Effector memory CD4-positive, alpha-beta T cell (primary cell): Measurements from ENCODE around the gene ISLR.

Experiments used
- DNase-seq, 3 donors: peaks; one replicate each; pipeline ENCODE4 v3.0.0-alpha.2; 2020
- H3K27ac ChIP-seq: 2 replicates; pipeline ENCODE4 v1.7.0; 2013; ENCODE audit warnings: mild to moderate bottlenecking, low read length, moderate library complexity; ENCODE audit not compliant: insufficient read depth, poor library complexity, severe bottlenecking
- H3K27me3 ChIP-seq: replicated peaks from 2 replicates; pipeline ENCODE4 v1.7.0; 2013; ENCODE audit warnings: mild to moderate bottlenecking, low read length; ENCODE audit not compliant: insufficient read depth, control insufficient read depth, poor library complexity, severe bottlenecking
- H3K36me3 ChIP-seq: 2 replicates; pipeline ENCODE4 v1.7.0; 2013; ENCODE audit warnings: mild to moderate bottlenecking, low read length, moderate library complexity; ENCODE audit not compliant: control insufficient read depth, insufficient read depth
- H3K4me1 ChIP-seq: 2 replicates; pipeline ENCODE4 v1.7.0; 2013; ENCODE audit warnings: low read length, mild to moderate bottlenecking; ENCODE audit not compliant: control insufficient read depth, insufficient read depth, poor library complexity, severe bottlenecking
- H3K4me3 ChIP-seq: 2 replicates; pipeline ENCODE4 v1.7.0; 2013; ENCODE audit warnings: low read length, low read depth, mild to moderate bottlenecking; ENCODE audit not compliant: insufficient read depth, poor library complexity, severe bottlenecking
- H3K9me3 ChIP-seq: 2 replicates; pipeline ENCODE4 v1.7.0; 2013; ENCODE audit warnings: mild to moderate bottlenecking, low read length, moderate library complexity; ENCODE audit not compliant: control insufficient read depth

Gene ISLR

DNA sequence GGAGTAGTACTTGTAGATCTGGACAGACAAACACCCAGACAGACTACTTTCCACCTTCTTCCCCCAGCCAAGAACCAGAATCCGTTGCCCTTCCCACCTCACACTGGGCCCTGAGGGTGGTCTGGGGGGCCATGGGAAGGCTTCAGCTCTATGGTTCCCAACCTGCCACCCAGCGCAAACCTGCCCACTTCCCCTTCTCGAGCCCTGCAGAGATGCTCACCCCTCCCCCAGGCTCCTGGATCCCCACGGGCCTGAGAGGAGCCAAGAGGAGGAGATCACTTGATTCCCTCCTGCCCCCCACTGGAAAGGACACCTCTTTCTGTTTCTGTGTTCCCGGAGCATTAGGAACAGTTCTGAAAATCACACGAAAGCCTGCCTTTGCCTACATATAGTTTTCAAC is 20.4 kb downstream of the ISLR start:
- H3K27me3 ChIP-seq, result no peaks in the 10 kb centered on the region
- H3K27ac ChIP-seq, result no peak overlapping the region
- H3K36me3 ChIP-seq, result no peaks in the 10 kb centered on the region
- no peak for DNase-seq
- no peaks in the 10 kb centered on the region for H3K4me1 ChIP-seq
- no peak overlapping the region for H3K4me3 ChIP-seq
- no peaks in the 10 kb centered on the region for H3K9me3 ChIP-seq

GRCh38 chr15:74194572-74195559 is 21.4 kb downstream of the ISLR start:
- no peaks in the 10 kb centered on the region for H3K9me3 ChIP-seq
- H3K36me3 ChIP-seq, result no peaks in the 10 kb centered on the region
- no peaks in the 10 kb centered on the region for H3K27me3 ChIP-seq
- H3K27ac ChIP-seq, result no peak overlapping the region
- DNase-seq, result no peak
- H3K4me3 ChIP-seq, result no peak overlapping the region
- H3K4me1 ChIP-seq, result no peaks in the 10 kb centered on the region

DNA sequence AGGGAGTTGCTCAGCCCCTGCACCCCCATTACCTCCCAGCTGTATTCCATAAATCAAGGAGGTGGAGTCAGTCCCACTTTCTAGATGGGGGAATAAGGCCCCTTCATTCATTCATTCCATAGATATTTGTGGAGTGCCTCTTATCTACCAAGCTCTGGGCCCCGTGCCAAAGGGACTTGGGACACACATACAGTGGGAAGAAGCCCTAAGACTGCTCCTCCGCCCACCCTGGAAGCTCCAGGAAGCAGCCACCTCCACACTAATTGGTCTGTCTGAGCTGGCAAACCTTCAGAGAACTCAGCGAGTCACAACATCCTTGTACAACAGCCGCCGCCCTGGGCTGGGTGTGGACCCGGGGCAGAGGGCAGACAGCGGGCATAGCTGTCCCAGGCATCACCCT is 22.7 kb downstream of the ISLR start:
- no peak overlapping the region for H3K27ac ChIP-seq
- no peak for DNase-seq
- H3K4me3 ChIP-seq, result no peak overlapping the region
- no peaks in the 10 kb centered on the region for H3K36me3 ChIP-seq
- H3K27me3 ChIP-seq, result no peaks in the 10 kb centered on the region
- H3K9me3 ChIP-seq, result no peaks in the 10 kb centered on the region
- H3K4me1 ChIP-seq, result no peaks in the 10 kb centered on the region

GRCh38 chr15:74197176-74197965 is 23.9 kb downstream of the ISLR start:
- DNase-seq, result no peak
- Histone ChIP-seq H3K4me1 (no peaks in the 10 kb centered on the region), H3K36me3 (no peaks in the 10 kb centered on the region), H3K4me3 (no peak overlapping the region), H3K27ac (no peak overlapping the region), H3K27me3 (no peaks in the 10 kb centered on the region), H3K9me3 (no peaks in the 10 kb centered on the region)

- Histone ChIP-seq H3K4me1 (no peaks in the 10 kb centered on the region), H3K27me3 (no peaks in the 10 kb centered on the region), H3K36me3 (no peaks in the 10 kb centered on the region), H3K9me3 (no peaks in the 10 kb centered on the region), H3K4me3 (no peak overlapping the region), H3K27ac (no peak overlapping the region)
- DNase-seq, result no peak
Measured at GRCh38 chr15:74199297-74199652, 25.8 kb downstream of the ISLR start.

DNA sequence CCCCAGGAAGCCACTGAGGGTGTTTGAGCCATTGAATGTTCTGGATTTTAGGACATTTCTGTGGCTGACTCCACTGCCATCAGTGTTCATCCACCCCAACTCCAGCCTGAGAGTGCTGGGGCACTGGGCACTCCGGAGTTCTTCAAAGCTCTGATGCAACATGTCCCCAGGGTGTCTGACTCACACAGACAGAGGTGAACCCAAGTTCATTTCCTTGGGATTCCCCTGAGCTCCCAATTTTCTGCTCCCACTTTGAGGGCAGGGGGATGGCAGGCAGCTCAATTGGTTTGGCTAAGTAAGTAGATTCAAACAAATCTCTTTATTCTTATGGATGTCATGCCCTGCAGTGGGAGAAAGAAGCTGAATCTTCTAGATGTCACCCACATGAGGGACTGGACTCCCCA is 26.9 kb downstream of the ISLR start:
- Histone ChIP-seq H3K4me3 (no peak overlapping the region), H3K27me3 (no peaks in the 10 kb centered on the region), H3K36me3 (no peaks in the 10 kb centered on the region), H3K4me1 (no peaks in the 10 kb centered on the region), H3K27ac (no peak overlapping the region), H3K9me3 (no peaks in the 10 kb centered on the region)
- DNase-seq, result no peak

DNA sequence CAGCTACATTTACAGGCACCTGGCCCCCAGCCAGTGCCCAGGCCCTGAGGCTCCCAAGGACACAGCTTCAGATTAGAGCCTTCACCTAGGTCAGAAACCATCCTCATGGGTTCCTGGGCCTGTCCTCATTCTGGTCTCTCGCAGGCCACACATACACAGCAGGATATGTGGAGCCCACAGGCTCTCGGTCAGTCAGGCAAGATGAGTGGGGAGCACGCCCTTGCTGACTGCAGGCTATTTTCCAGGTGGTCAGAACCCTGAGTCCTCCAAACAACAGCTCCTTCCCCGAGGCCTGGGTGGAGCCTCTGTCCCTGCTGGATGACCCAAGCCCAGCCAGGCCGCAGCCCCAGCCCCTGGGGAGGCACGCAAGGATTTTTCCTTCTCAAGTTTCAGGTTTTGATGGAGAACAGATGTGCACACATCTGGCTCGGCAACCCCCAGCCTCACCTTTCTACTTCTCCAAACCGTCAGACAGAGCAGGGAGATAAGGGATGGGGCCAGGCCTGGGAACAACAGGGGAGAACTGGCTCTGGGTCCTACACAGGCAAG is 27.4 kb downstream of the ISLR start:
- H3K4me1 ChIP-seq, result no peaks in the 10 kb centered on the region
- H3K27ac ChIP-seq, result no peak overlapping the region
- no peaks in the 10 kb centered on the region for H3K27me3 ChIP-seq
- no peak overlapping the region for H3K4me3 ChIP-seq
- DNase-seq, result no peak
- no peaks in the 10 kb centered on the region for H3K9me3 ChIP-seq
- no peaks in the 10 kb centered on the region for H3K36me3 ChIP-seq

DNA sequence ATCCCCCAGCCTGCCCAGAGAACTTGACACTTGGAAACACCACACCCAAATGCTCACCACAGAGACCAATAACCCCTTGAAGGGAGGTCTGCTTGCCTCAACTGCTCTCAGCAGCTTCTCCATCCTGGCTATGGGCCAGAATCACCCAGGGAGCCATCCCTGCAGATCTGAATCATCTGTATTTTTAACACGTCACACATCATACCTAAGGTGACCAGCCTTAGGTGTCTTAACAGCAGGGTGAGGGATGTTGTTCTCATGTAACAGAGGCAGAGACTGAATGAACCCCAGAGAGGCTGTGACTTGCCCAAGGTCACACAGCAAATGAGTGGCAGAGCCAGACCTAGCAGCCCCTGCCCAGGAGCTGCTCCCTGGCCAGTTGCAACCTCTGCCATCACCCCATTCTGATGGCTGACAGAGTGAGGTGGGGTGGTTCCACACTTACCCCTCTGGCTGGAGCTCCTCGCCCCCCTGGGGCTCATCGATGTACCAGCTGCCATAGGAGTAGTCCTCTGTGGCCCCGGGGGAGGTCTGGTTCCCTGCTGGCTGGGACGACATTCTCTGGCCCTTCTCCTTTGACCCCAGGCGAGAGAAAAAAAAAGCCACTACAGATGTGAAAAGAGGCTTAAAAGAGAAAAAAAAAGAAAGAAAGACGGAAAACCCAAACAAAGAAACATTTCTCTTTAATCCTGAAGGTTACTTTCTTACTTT is 28.4 kb downstream of the ISLR start:
- Histone ChIP-seq H3K27me3 (no peaks in the 10 kb centered on the region), H3K4me3 (no peak overlapping the region), H3K9me3 (no peaks in the 10 kb centered on the region), H3K27ac (no peak overlapping the region), H3K36me3 (no peaks in the 10 kb centered on the region), H3K4me1 (no peaks in the 10 kb centered on the region)
- DNase-seq, result no peak

- Histone ChIP-seq H3K27ac (no peak within 1 kb of the TSS), H3K27me3 (no peaks in the 10 kb centered on the region), H3K9me3 (no peaks in the 10 kb centered on the region), H3K4me1 (no peaks in the 10 kb centered on the region), H3K4me3 (no peak within 1 kb of the TSS), H3K36me3 (no peaks in the 10 kb centered on the region)
- no peak for DNase-seq
Measured at GRCh38 chr15:74202452-74203401, 29.2 kb downstream of the ISLR start, which contains the start of gene STRA6. Gene STRA6, minus strand, starts transcription at chr15:74202787. Its CDS starts 520 bp downstream, at chr15:74202267.
